Thoracic aorta (tissue), 2 donors: ENCODE data around the gene PRDM16. TPM values are rescaled to one million over a fixed set of nuclear protein-coding genes. Genes with fewer than 3 reads are reported as not detected.

ENCODE experiments used
- ATAC-seq: fragments of 150-250 bp; one replicate; pipeline ENCODE4 v1.8.0; 2017; ENCODE audit warnings: low read depth; ENCODE audit not compliant: insufficient number of reproducible peaks, low FRiP score
- DNase-seq: peaks from one replicate; pipeline ENCODE4 v3.0.0-alpha.2; 2020; ENCODE audit warnings: low spot score
- H3K27ac ChIP-seq, 2 donors: fragments of 200-600 bp; sonication (generic); 1 replicate in 1 of 2; 2 replicates in 1 of 2; pipeline ENCODE4 v1.5.1; 2016; ENCODE audit warnings: mild to moderate bottlenecking in 2 of 2, moderate library complexity in 2 of 2
- H3K27me3 ChIP-seq: fragments of 200-600 bp; sonication (generic); replicated peaks from 2 replicates; pipeline ENCODE4 v1.6.0; 2016; ENCODE audit warnings: mild to moderate bottlenecking; ENCODE audit not compliant: insufficient read depth
- H3K36me3 ChIP-seq: fragments of 200-600 bp; sonication (generic); one replicate; pipeline ENCODE4 v1.5.1; 2016
- H3K4me1 ChIP-seq, 2 donors: fragments of 200-600 bp; sonication (generic); 1 replicate in 1 of 2; 2 replicates in 1 of 2; pipeline versions ENCODE4 v1.5.1 to v1.6.0; 2016; ENCODE audit warnings: low read depth in 2 of 2, mild to moderate bottlenecking in 1 of 2; ENCODE audit not compliant: control insufficient read depth in 1 of 2
- H3K4me3 ChIP-seq: fragments of 200-600 bp; sonication (generic); 2 replicates; pipeline ENCODE4 v1.5.1; 2016; ENCODE audit warnings: mild to moderate bottlenecking
- H3K9me3 ChIP-seq: fragments of 200-600 bp; sonication (generic); 2 replicates; pipeline ENCODE4 v1.5.1; 2016
- total RNA-seq, 2 donors: library from RNA; depleted of rRNA; stranded (reverse); fragments of >200 nt; gene quantifications; one replicate each; pipeline versions ENCODE4 v1.1.0 to v1.2.3, GENCODE V29; 2016
- TF ChIP-seq, protein P1 (sequence below): fragments of 200-600 bp; sonication (generic); IDR thresholded peaks from one replicate; pipeline ENCODE4 v1.5.1; 2019; ENCODE audit warnings: antibody characterized with exemption

The PRDM16 gene
- total RNA-seq, 2 donors from 2014 or later: 68.9 to 85.4 TPM

DNA sequence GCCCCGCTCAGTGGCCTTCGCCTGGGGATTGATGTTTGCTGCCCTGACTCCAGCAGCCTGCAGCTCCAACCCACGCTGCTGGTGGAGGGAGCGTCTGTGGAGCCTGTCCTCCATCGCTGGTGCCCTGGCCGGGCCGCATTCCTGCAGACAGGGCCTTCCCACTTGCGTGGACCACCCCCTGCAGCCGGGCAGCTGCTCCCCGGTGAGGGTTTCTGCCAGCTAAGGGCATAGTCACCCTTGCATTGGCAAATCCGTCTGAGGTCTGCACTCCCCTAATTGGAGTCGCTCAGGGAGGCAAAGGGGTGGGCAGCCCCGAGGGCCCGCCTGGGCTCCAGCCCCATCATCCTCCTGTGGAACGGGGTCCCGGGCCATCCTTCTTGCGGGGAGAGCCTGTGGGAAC is 43.5 kb downstream of the PRDM16 start:
- DNase-seq (no peak), ATAC-seq (no peak)
- H3K27ac ChIP-seq: peak overlapping the region; percentile 80 to 93
- no peaks in the 10 kb centered on the region for H3K27me3 ChIP-seq
- no peak overlapping the region for H3K4me3 ChIP-seq
- H3K4me1 ChIP-seq: peaks cover 49 to 81% of the 10 kb centered on the region in 2 donors
- TF ChIP-seq, protein P1, sequence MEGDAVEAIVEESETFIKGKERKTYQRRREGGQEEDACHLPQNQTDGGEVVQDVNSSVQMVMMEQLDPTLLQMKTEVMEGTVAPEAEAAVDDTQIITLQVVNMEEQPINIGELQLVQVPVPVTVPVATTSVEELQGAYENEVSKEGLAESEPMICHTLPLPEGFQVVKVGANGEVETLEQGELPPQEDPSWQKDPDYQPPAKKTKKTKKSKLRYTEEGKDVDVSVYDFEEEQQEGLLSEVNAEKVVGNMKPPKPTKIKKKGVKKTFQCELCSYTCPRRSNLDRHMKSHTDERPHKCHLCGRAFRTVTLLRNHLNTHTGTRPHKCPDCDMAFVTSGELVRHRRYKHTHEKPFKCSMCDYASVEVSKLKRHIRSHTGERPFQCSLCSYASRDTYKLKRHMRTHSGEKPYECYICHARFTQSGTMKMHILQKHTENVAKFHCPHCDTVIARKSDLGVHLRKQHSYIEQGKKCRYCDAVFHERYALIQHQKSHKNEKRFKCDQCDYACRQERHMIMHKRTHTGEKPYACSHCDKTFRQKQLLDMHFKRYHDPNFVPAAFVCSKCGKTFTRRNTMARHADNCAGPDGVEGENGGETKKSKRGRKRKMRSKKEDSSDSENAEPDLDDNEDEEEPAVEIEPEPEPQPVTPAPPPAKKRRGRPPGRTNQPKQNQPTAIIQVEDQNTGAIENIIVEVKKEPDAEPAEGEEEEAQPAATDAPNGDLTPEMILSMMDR: no peak
- H3K36me3 ChIP-seq: peaks cover 3% of the 10 kb centered on the region
- no peaks in the 10 kb centered on the region for H3K9me3 ChIP-seq

DNA sequence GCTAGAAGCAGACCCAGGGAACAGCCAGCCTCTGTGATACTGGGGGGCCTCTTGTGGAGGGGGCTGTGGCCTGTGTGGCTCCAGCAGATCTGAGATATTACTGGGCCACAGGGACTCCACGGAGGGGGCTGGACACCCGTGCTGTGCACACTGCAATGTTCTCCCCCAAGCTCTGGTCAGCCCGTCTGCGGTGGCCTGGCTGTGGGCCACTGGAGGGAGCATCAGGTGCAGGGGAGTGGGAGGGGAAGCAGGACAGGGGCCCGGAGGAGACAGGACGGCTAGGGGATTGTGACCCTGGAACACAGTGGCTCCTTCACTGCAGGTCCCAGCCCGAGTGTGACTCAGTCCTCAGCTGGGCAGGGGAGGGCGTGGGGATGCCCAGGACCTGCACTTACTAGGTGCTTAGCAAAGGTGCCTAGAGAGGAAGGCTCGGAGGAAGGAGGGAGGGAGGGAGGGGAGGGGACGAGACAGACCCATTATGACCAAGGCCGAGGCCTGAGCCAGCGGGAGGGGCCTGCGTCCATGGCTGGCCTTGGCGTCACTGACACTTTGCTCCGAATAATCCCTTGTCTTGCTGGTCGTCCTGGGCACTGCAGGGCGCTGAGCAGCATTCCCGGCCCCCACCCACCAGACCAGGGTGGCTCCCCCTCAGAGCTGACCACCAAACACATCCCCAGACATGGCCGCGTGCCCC is 44.2 kb downstream of the PRDM16 start:
- peak overlapping the region; percentile 80 to 93 for H3K27ac ChIP-seq
- no peaks in the 10 kb centered on the region for H3K36me3 ChIP-seq
- no peak for DNase-seq
- H3K4me1 ChIP-seq: peaks cover 49 to 88% of the 10 kb centered on the region in 2 donors
- no peak for ATAC-seq
- H3K27me3 ChIP-seq: no peaks in the 10 kb centered on the region
- no peaks in the 10 kb centered on the region for H3K9me3 ChIP-seq
- TF ChIP-seq, protein P1: no peak
- H3K4me3 ChIP-seq: peak overlapping the region; percentile 60

DNA sequence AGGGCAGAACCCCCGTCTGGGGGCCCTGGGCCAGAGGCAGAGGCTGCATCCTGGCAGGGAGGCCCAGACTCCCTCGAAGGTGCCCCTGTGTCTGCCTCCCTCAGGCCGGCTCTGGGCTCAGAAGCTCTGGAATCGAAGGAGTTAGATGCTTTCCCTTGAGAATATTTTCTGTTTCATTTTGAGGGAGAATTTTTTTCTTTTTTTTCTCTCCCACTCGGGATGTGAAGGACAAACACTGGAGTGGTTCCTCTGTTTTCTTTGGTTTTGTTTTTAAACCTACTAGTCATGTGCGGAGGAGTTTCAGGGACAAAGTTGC is 44.7 kb downstream of the PRDM16 start:
- Histone ChIP-seq H3K27ac (peak overlapping the region; percentile 80 to 93), H3K36me3 (no peaks in the 10 kb centered on the region), H3K4me1 (peaks cover 49 to 93% of the 10 kb centered on the region in 2 donors), H3K27me3 (no peaks in the 10 kb centered on the region), H3K4me3 (peak overlapping the region; percentile 60), H3K9me3 (no peaks in the 10 kb centered on the region)
- no peak for ATAC-seq
- TF ChIP-seq, protein P1: no peak
- DNase-seq: no peak

DNA sequence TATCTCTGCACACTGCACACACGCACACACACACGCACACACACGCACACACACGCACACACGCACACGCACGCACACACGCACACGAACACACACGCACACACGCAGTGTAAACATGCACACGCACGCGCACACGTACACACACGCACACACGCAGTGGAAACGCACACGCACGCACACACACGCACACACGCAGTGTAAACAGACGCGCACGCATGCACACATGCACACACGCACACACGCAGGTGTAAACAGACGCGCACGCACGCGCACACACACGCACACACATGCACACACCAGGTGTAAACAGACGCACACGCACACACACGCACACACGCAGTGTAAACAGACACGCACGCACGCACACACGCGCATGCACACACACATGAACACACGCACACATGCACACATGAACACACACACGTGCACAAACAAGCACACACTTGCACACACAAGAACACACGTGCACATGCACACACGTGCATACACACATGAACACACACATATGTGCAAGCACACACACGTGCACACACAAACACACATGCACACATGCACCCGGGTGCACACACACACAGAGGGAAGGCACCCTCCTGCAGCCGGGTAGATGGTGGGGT is 45.2 kb downstream of the PRDM16 start:
- H3K27me3 ChIP-seq: no peaks in the 10 kb centered on the region
- TF ChIP-seq, protein P1: no peak
- peaks cover 53 to 97% of the 10 kb centered on the region in 2 donors for H3K4me1 ChIP-seq
- no peaks in the 10 kb centered on the region for H3K9me3 ChIP-seq
- no peaks in the 10 kb centered on the region for H3K36me3 ChIP-seq
- peak overlapping the region in 1 of 2 donors; percentile 93 for H3K27ac ChIP-seq
- H3K4me3 ChIP-seq: no peak overlapping the region
- ATAC-seq: no peak
- no peak for DNase-seq

DNA sequence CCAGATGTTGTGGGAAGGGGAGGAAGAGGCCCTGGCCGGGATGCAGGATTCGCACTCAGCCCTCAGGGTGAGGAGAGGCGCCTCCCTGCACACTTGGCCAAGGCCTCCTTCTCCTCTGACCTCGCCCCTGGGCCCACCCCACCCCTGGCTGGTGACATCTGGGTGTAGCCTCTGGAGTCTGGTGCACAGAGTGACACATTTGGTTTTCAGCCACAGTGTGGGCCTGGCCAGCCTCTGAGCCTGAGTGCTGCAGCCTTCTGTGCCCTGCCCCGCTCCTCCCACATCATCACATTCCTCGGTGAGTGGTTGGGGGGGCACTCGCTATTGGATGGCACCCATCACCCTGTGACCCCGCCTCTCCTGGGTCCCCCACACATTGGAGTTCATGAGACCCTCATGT is 45.8 kb downstream of the PRDM16 start:
- peak overlapping the region; percentile 50 to 77 for H3K27ac ChIP-seq
- TF ChIP-seq, protein P1: no peak
- ATAC-seq (no peak), DNase-seq (no peak)
- H3K36me3 ChIP-seq: no peaks in the 10 kb centered on the region
- no peak overlapping the region for H3K4me3 ChIP-seq
- H3K9me3 ChIP-seq: no peaks in the 10 kb centered on the region
- H3K4me1 ChIP-seq: peaks cover 57 to 98% of the 10 kb centered on the region in 2 donors
- H3K27me3 ChIP-seq: no peaks in the 10 kb centered on the region
